ENCODE data around the gene FGGY.
"Not testable (repeated sequence)": the region's sequence is repeated elsewhere in the genome, so short reads cannot be mapped to it uniquely, and the experiment has no call there.

The FGGY gene

DNA sequence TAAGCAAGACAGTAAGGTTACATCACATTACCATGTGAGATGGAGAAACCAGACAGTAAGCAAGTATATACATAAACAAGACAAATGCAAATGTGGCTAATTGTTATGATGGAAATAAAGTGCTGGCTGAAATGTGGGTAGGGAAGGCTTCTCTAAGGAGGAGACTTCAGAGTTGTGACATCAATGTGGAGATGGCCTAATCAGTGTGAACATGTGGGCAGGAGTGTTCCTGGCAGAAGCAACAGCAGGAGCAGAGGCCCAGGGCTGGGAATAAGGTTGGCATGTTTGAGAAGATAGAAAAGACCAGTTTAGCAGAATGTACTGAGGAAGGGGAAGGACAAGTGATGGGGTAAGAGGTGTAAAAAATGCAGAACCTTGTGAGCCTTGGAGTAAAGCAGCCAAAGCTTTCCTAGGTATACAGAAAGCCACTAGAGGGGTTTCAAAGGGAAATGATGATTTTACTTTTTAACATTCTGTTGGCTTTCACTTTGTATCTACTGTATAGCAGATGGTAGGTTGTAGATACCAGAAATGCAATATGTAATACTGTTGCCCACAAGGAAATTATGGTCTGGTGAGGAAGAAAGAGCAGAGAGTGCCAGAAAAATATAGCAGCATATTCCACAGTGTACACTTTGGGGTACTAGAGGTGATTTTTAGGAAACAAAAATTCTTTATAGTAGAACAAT, 197.4 kb downstream of the FGGY start:
- no peak for DNase-seq

- DNase-seq, result not testable (repeated sequence)
These were observed 199.3 kb downstream of the FGGY start for GRCh38 chr1:59496156-59496555.

DNA sequence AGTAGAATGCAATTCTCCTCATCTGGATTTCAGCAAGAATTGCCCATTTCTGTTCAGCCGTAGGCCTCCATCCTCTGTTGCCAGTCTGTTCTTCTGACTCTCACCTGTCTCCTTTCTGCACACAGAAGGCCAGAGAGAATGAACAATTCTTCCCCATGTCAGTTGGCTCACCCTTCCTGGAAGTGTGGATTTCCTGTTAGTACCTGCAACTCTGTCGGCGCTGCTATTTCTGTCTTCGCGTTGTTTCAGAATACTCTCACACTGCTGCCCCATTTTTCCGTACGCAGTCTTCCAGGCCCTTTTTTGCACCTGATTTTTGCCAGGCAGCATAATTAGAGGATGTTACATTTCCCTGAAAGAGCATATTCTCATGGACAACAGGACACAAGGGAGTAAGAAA, 200.7 kb downstream of the FGGY start:
- no peak for DNase-seq

DNA sequence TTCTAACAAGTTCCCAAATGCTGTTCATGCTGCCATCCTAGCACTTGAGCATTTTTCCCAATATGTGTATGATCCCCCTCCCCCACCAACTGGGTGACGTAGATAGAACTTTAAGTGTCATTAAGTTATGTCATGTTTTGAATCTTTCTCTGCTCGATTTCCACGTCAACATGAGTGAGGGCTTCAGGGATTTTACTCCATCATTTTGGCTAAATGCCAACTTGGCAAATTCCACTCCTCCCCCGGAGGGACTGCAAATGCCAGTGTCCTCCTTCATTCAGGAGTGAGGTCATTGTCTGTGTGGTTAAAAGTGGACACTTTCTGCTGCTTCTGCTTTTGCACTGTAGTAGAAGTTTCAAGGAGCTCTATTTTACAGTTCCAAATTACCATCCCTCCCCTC, 201.7 kb downstream of the FGGY start:
- DNase-seq, result no peak

GRCh38 chr1:59499273-59499942, 202.5 kb downstream of the FGGY start:
- DNase-seq, result no peak

- no peak for DNase-seq
These were observed 203.2 kb downstream of the FGGY start for GRCh38 chr1:59499943-59500569.

- no peak for DNase-seq
These were observed 204.3 kb downstream of the FGGY start for GRCh38 chr1:59500950-59501742.

- DNase-seq, result no peak
These were observed 205.3 kb downstream of the FGGY start for GRCh38 chr1:59502009-59502691.

GRCh38 chr1:59504276-59504675, 207.4 kb downstream of the FGGY start:
- DNase-seq, result no peak

DNA sequence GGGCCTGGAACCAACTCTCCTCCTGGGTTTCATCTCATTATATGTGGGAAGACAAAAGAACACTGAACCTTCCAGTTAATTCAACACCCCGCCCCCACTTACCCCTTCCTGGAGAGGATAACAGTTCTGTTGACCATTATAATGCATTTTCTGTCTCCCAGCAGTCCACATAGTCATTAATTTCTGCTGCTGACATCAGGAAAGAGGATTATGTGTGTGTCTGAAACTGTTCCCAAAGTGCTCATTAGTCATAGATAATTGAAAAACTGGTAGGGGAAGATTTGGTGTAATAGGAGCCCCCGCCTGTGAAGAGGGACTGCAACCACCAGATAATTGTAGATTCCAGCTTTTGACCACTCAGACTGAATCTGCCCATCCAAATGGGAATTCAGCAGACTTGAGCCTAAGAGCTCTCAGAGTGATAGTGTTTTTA, 208.7 kb downstream of the FGGY start:
- DNase-seq, result no peak

DNA sequence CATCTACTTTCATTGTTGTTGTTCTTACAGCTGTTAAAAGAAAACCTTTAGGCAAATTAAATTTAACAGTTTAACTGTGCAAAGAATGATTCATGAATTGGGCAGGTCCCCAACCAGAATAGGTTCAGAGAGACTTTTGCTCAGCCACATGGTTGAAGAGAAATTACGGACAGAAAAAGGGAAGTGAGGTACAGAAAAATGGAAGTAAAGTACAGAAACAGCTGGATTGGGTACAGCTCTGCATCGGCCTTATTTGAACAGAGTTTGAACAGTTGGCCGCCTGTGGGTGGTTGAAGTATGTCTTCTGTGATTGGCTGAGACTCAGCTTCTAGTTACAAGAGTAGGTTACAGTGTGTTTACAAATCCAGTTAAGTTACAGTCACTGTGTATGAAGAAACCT, 210.1 kb downstream of the FGGY start:
- no peak for DNase-seq

GRCh38 chr1:59509341-59509875, 212.5 kb downstream of the FGGY start:
- no peak for DNase-seq

DNA sequence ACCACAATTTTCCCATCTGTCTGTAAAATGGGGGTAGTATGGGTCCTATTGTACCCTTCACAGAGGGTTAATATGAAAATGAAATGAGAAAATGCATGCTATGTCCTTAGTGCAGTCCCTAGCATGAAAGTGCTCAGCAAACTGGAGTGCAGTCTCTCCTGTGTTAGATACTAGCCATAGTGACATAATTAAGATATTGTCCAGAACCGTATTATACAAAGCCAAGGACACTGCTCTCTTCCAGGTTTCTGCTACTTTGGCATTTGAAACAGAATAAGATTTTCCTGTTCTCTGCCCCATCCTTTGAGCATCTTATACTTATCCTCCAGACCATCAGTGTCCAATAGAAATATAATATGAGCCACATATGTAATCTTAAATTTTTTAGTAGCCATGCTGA, 213.4 kb downstream of the FGGY start:
- DNase-seq, result no peak

DNA sequence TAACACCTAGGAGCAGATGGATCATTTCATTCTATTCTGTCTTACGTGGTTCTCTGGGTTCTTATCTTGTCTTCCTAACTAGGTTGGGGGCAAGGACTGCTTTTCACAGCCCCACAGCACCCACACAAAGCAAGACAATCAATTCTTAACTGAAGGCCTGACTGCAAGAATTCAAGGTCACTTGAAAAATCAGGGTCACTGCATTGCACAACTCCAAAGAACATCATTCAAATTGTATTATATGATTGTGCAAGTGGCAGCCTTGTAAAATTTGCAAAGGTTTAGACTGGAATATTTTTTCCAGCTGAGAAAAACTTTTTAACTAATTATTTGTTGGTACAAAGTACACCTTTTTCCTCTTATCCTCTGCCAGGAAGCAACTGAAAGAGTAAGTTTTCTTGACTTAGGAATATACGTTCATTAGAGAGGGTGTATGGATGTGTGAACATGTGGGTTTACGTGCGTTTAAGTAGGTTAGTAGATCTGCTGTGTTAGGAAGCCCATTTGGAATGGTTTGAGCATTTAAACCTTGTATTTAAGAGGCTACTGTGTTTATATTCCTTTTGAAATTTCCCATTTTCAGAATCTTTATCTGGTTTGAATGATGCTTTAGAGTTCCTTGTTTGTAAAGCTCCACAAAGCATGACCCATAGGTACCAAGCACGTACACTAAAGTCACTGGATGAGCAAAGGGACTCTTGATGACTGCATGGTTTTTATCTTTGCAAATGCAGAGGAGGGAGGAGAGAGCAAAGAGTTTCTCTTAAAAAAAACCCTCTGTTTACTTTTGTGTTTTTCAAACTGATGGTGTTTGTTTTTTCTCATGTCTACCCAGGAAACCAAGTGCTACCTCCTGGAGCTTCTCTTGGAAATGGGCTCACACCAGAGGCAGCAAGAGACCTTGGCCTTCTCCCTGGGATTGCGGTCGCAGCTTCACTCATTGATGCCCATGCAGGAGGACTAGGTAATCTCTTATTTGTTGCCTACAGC, 214.9 kb downstream of the FGGY start:
- no peak for DNase-seq

DNA sequence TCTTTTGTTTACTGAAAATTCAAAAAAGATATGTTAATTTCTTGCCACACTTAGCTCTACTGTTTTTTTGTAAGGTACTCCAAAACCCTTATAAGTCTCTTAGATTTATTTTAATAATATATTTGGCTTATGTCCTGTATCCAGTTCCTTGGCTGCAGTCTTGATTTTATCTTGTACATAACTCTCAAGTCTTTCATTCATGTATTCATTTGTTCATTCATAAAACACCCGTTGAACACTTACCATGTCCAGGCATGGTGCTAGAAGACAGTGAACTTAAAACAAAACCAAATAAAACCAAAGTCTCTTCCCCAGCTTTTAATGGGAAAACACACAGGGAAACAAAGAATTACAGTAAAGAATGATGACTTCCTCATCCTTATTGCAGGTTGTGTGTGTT, 215.8 kb downstream of the FGGY start:
- DNase-seq, result no peak

DNA sequence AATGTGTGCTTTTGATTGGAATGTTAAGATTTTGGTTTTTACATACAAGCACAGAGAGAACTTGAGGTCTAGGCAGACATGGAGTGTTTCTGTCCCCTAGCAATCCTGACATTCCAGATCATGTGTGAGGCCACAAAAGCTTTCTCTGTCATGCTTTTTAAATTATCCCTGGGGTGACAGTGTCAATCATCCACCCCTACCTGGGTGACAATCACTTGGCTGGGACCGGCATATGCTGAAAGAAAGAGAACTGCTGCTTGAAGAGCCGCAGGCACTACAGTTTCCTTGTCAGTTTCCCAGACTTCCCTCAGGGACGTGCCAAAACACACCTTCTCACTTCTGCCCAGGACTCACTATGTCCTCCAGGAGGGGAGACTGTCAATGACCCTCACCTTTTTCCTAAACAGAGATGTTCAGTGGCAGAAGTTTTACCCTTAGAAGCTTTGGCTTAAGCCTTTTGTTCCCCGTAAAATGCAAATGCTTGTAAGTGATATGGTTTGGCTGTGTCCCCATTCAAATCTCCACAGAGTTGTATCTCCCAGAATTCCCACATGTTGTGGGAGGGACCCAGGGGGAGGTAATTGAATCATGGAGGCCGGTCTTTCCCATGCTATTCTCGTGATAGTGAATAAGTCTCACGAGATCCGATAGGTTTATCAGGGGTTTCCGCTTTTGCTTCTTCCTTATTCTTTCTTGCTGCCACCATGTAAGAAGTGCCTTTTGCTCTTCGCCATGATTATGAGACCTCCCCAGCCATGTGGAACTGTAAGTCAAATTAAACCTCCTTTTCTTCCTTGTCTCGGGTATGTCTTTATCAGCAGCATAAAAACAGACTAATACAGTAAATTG, 217.4 kb downstream of the FGGY start:
- no peak for DNase-seq

- DNase-seq, result no peak
These were observed 220.0 kb downstream of the FGGY start for GRCh38 chr1:59516881-59517280.

DNA sequence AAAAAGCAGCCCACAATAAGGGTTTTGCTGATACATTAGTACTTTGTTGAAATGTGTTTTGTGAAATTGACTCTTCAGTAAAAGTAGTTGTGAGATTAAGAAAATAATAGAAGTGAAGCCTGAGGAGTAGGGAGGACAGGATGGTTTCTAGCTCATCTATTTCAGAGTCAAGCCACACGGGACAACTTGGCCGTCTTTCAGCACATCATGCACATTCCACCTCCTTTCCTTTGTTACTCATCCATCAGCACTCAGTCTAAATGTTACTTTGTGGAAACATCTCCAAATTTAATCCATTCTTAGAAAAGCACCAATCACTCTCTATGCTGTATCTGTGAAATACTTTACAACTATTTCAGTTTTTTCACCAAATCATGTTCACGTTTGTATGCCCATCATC, 223.3 kb downstream of the FGGY start:
- DNase-seq, result no peak

- no peak for DNase-seq
These were observed 224.0 kb downstream of the FGGY start for GRCh38 chr1:59520827-59521418.

- DNase-seq, result no peak
These were observed 224.6 kb downstream of the FGGY start for GRCh38 chr1:59521456-59521855.

Data from NK-92 treated with Interleukin-12 subunit alpha and Interleukin-12 subunit beta, amount 100 ng/mL, for 24 hours (cell line).